Breast epithelium (tissue), 4 donors: ENCODE measurements around the gene PITPNM1. TPM values are rescaled to one million over a fixed set of nuclear protein-coding genes. Genes with fewer than 3 reads are reported as not detected.

Experiments used
- DNase-seq, 2 donors: peaks; one replicate each; pipeline ENCODE4 v3.0.0-alpha.2; 2019; ENCODE audit warnings: low spot score in 2 of 2
- H3K27ac ChIP-seq, 2 donors: fragments of 200-600 bp; sonication (generic) in 1 of 2; one replicate each; pipeline ENCODE4 v1.5.1; 2016 to 2019; ENCODE audit warnings: mild to moderate bottlenecking in 1 of 2
- H3K27me3 ChIP-seq, 2 donors: fragments of 200-600 bp; sonication (generic) in 1 of 2; one replicate each; pipeline versions ENCODE4 v1.5.1 to v1.6.0; 2017 to 2019; ENCODE audit warnings: control low read depth in 1 of 2, mild to moderate bottlenecking in 1 of 2
- H3K36me3 ChIP-seq: fragments of 200-600 bp; one replicate; pipeline ENCODE4 v1.5.1; 2019
- H3K4me1 ChIP-seq, 2 donors: fragments of 200-600 bp; sonication (generic); one replicate each; pipeline ENCODE4 v1.5.1; 2016 to 2019; ENCODE audit warnings: control low read depth in 1 of 2
- H3K4me3 ChIP-seq, 3 donors: fragments of 200-600 bp; sonication (generic); 1 replicate in 2 of 3; 2 replicates in 1 of 3; pipeline ENCODE4 v1.5.1; 2016 to 2019; ENCODE audit warnings: mild to moderate bottlenecking in 3 of 3, moderate library complexity in 2 of 3
- H3K9me3 ChIP-seq, 2 donors: fragments of 200-600 bp; sonication (generic) in 1 of 2; one replicate each; pipeline ENCODE4 v1.5.1; 2016 to 2019; ENCODE audit warnings: control low read depth in 1 of 2
- POLR2A ChIP-seq: fragments of 450-650 bp; IDR thresholded peaks from one replicate; pipeline ENCODE4 v1.6.1; 2016; ENCODE audit warnings: antibody characterized with exemption, mild to moderate bottlenecking, moderate library complexity
- POLR2AphosphoS5 ChIP-seq, 3 donors: sonication (generic); formaldehyde crosslinking; IDR thresholded peaks; one replicate each; pipeline ENCODE4 v1.6.1; 2017; ENCODE audit warnings: antibody characterized with exemption in 3 of 3
- intact Hi-C: fragments of 100-400 bp; cut with DNase I; formaldehyde crosslinking; loops from one replicate; pipeline ENCODE4 v1.15.1; 2023; ENCODE audit warnings: low total_unique reads
- total RNA-seq, 3 donors: library from RNA; depleted of rRNA; stranded (reverse); fragments of >200 nt; gene quantifications; one replicate each; pipeline ENCODE4 v1.1.0, GENCODE V29; 2016
- TF ChIP-seq, protein P1 (sequence below), 3 donors: fragments of 450-650 bp; IDR thresholded peaks; one replicate each; pipeline ENCODE4 v1.5.1; 2016 to 2017; ENCODE audit warnings: antibody characterized with exemption in 3 of 3, mild to moderate bottlenecking in 3 of 3, moderate library complexity in 3 of 3

PITPNM1 gene
- total RNA-seq, 3 donors from 2014 or later, result 6.4 to 20.0 (median 11.7) TPM

DNA sequence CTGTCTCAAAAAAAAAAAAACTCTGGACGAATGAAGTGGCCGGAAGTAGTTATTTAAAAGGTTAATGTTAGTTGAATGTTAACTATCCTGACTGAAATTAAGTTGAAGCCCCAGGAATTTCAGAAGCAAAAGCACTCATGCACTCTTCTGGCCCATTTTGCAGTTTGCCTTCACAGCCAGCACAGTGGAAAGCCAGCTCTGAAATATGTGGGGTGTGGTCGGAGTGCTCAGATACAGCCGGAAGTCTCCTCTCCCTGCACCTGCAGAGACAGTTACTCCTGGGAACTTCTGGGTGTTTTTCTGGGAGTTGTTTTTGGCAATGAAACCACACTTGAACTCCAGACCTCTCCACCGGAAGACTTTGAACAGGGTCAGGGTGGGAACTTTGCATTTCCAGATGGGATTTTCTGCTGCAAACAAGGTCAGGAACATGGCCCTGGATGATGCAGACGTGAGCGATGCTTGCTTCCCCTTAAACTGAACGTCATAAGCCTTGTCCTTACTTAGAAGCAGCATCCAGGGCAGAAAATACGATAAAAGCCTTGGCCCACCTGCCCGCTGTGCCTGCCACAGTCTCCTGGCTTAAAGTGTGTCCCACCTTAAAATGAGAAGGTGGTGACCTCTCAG is 39.6 kb upstream of the PITPNM1 start:
- H3K9me3 ChIP-seq, result no peaks in the 10 kb centered on the region
- no peak overlapping the region for H3K27ac ChIP-seq
- no peak for DNase-seq
- no peaks in the 10 kb centered on the region for H3K27me3 ChIP-seq
- H3K4me1 ChIP-seq, result no peaks in the 10 kb centered on the region
- intact Hi-C loops, result loop anchor here (1.0 kb wide), 1 partner anchor 9 kb away; no protein-coding TSS in a partner anchor
- H3K36me3 ChIP-seq, result no peaks in the 10 kb centered on the region
- TF ChIP-seq, protein P1, sequence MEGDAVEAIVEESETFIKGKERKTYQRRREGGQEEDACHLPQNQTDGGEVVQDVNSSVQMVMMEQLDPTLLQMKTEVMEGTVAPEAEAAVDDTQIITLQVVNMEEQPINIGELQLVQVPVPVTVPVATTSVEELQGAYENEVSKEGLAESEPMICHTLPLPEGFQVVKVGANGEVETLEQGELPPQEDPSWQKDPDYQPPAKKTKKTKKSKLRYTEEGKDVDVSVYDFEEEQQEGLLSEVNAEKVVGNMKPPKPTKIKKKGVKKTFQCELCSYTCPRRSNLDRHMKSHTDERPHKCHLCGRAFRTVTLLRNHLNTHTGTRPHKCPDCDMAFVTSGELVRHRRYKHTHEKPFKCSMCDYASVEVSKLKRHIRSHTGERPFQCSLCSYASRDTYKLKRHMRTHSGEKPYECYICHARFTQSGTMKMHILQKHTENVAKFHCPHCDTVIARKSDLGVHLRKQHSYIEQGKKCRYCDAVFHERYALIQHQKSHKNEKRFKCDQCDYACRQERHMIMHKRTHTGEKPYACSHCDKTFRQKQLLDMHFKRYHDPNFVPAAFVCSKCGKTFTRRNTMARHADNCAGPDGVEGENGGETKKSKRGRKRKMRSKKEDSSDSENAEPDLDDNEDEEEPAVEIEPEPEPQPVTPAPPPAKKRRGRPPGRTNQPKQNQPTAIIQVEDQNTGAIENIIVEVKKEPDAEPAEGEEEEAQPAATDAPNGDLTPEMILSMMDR (IDR thresholded peaks at IDR 0.05), result no peak
- TF ChIP-seq POLR2A, result no peak
- TF ChIP-seq POLR2AphosphoS5 (IDR thresholded peaks at IDR 0.05), result no peak
- no peak overlapping the region for H3K4me3 ChIP-seq

DNA sequence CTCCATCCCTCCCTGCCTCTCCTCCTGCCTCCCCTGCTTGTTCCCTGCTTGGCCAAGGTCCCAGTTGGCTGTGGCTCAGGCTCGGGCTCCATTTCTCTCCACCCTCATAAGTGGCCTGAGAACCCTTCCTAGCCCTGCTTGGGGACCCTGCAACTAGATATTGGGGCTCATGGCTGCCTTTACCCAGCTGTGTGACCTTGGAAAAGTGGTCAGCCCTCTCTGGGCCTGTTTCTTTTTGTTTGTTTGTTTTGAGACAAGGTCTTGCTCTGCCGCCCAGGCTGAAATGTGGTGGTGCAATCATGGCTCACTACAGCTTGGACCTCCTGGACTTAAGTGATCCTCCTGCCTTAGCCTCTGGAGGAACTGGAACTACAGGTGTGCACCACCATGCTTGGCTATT is 38.4 kb upstream of the PITPNM1 start:
- Histone ChIP-seq H3K27ac (no peak overlapping the region), H3K4me3 (no peak overlapping the region), H3K36me3 (no peaks in the 10 kb centered on the region), H3K27me3 (no peaks in the 10 kb centered on the region), H3K4me1 (no peaks in the 10 kb centered on the region), H3K9me3 (no peaks in the 10 kb centered on the region)
- intact Hi-C loops, result no loop called here
- TF ChIP-seq, protein P1 (IDR thresholded peaks at IDR 0.05), result no peak
- no peak for TF ChIP-seq POLR2A
- no peak for TF ChIP-seq POLR2AphosphoS5 (IDR thresholded peaks at IDR 0.05)
- DNase-seq, result no peak

DNA sequence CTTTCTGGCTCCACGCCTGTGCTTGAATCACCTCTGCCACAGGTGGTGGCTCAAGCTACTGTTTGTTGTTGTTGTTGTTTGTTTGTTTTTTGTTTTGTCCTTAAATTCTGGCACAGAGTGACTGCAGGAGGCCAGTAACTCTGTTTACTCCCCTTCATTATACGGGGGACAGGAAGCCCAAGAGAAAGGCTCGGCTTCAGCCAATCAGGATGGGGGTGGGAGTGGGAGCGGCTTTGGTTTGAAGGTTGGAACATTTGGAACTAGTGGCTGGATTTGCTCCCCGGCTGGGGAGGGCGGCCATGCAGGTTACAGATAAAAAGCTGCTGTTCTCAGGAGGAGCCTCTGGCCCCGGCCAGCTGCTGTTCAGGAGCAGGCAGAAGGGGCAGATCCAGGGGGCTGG is 37.8 kb upstream of the PITPNM1 start:
- Histone ChIP-seq H3K4me3 (no peak overlapping the region), H3K36me3 (no peaks in the 10 kb centered on the region), H3K27me3 (no peaks in the 10 kb centered on the region), H3K4me1 (no peaks in the 10 kb centered on the region), H3K9me3 (no peaks in the 10 kb centered on the region), H3K27ac (no peak overlapping the region)
- no peak for DNase-seq
- intact Hi-C loops, result no loop called here
- TF ChIP-seq, protein P1 (IDR thresholded peaks at IDR 0.05), result no peak
- no peak for TF ChIP-seq POLR2AphosphoS5 (IDR thresholded peaks at IDR 0.05)
- TF ChIP-seq POLR2A, result no peak

DNA sequence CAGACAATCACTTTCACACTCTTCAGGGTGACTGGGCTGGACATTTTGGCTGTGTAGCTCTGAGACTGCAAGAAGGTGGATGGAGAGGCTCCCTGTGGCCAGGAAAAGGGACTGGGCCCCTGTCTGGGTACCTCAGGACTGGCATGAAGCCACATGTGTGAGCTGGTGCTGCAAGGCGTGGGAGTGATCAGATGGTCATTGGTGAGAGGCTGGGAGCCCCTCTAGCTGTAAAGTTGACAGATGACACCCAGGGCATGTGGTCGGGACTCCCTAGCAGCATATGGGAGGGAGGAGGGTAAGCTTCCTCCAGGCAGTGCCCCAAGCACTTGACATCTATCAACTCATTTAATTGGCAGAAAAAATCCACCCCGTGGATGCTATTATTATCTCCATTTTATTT is 37.0 kb upstream of the PITPNM1 start:
- H3K4me3 ChIP-seq, result no peak overlapping the region
- intact Hi-C loops, result no loop called here
- TF ChIP-seq, protein P1 (IDR thresholded peaks at IDR 0.05), result no peak
- TF ChIP-seq POLR2AphosphoS5 (IDR thresholded peaks at IDR 0.05) (no peak), POLR2A (no peak)
- H3K36me3 ChIP-seq, result no peaks in the 10 kb centered on the region
- no peaks in the 10 kb centered on the region for H3K9me3 ChIP-seq
- H3K27me3 ChIP-seq, result no peaks in the 10 kb centered on the region
- no peaks in the 10 kb centered on the region for H3K4me1 ChIP-seq
- DNase-seq, result no peak
- no peak overlapping the region for H3K27ac ChIP-seq

DNA sequence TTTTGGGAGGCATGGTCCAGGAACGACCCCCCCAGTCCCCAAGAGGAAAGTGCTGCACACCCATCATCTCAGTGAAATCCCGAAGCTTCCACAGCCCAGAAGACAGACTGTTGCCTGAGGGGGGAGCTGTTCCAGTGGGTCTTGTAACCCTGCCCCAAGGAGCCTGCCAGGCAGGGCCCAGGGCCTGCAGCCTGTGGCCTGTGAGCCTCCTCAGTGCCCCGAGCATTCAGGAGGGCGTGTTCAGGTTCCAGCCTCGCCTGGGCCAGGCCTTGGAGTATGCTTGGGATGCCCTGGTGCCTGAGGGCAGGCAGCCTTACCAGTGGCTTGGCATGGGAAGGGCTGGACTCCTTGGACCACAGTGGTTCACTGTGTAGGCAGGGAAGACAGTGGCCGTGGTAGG is 36.0 kb upstream of the PITPNM1 start:
- Histone ChIP-seq H3K4me1 (no peaks in the 10 kb centered on the region), H3K36me3 (no peaks in the 10 kb centered on the region), H3K27me3 (no peaks in the 10 kb centered on the region), H3K4me3 (no peak overlapping the region), H3K9me3 (no peaks in the 10 kb centered on the region), H3K27ac (no peak overlapping the region)
- TF ChIP-seq POLR2A, result no peak
- TF ChIP-seq, protein P1 (IDR thresholded peaks at IDR 0.05), result no peak
- no peak for TF ChIP-seq POLR2AphosphoS5 (IDR thresholded peaks at IDR 0.05)
- DNase-seq, result no peak
- intact Hi-C loops, result no loop called here
